Prostate gland (tissue), 2 donors: ENCODE data around the gene ACTG2. TPM values are rescaled to one million over a fixed set of nuclear protein-coding genes. Genes with fewer than 3 reads are reported as not detected.
A peak's percentile ranks its signal among the peaks of the same experiment; 100 is the strongest.

ENCODE experiments used
- DNase-seq: peaks from one replicate; pipeline ENCODE4 v3.0.0-alpha.2; 2019; ENCODE audit warnings: low spot score
- H3K27ac ChIP-seq, 2 donors: fragments of 200-600 bp; sonication (generic); 2 replicates each; pipeline ENCODE4 v1.5.1; 2017 to 2019
- H3K27me3 ChIP-seq: fragments of 200-600 bp; sonication (generic); replicated peaks from 2 replicates; pipeline ENCODE4 v1.5.1; 2019; ENCODE audit not compliant: insufficient read depth
- H3K36me3 ChIP-seq, 2 donors: fragments of 200-600 bp; sonication (generic); 1 replicate in 1 of 2; 2 replicates in 1 of 2; pipeline versions ENCODE4 v1.5.1 to v1.8.1; 2017 to 2019
- H3K4me1 ChIP-seq: fragments of 200-600 bp; sonication (generic); replicated peaks from 2 replicates; pipeline ENCODE4 v1.5.1; 2019
- H3K4me3 ChIP-seq, 2 donors: fragments of 200-600 bp; sonication (generic); 2 replicates each; pipeline ENCODE4 v1.5.1; 2017 to 2019
- H3K9me3 ChIP-seq: fragments of 200-600 bp; sonication (generic); 2 replicates; pipeline ENCODE4 v1.5.1; 2017
- CTCF ChIP-seq, 4 experiments: fragments of 200-600 bp in 2 of 4; fragments of 450-650 bp in 2 of 4; sonication (generic) in 2 of 4; IDR thresholded peaks; 1 replicate in 3 of 4; 2 replicates in 1 of 4; pipeline ENCODE4 v1.5.1; 2016 to 2019; ENCODE audit warnings: antibody characterized with exemption in 4 of 4, mild to moderate bottlenecking in 2 of 4, moderate library complexity in 2 of 4
- POLR2A ChIP-seq: fragments of 450-650 bp; IDR thresholded peaks from one replicate; pipeline ENCODE4 v1.6.1; 2016; ENCODE audit warnings: antibody characterized with exemption, mild to moderate bottlenecking
- POLR2AphosphoS5 ChIP-seq: sonication (generic); formaldehyde crosslinking; IDR thresholded peaks from one replicate; pipeline ENCODE4 v1.6.1; 2017; ENCODE audit warnings: antibody characterized with exemption
- WGBS: methylation state at CpG from one replicate; pipeline ENCODE4 v1.1.5; 2018; 5-methylcytosine and 5-hydroxymethylcytosine counted together
- intact Hi-C: fragments of 100-400 bp; cut with DNase I; formaldehyde crosslinking; loops from one replicate; pipeline ENCODE4 v1.14.2; 2022
- total RNA-seq, 2 donors: library from RNA; depleted of rRNA; stranded (reverse); fragments of >200 nt; gene quantifications; one replicate each; pipeline ENCODE4 v1.1.0, GENCODE V29; 2016

ACTG2 gene
- total RNA-seq, 2 donors from 2014 or later, result 1,031 to 1,176 TPM

GRCh38 chr2:73891276-73891901, 1.4 kb upstream of the ACTG2 start:
- H3K4me1 ChIP-seq, result no peaks in the 10 kb centered on the region
- H3K4me3 ChIP-seq, result no peak overlapping the region
- H3K27me3 ChIP-seq, result no peaks in the 10 kb centered on the region
- no peaks in the 10 kb centered on the region for H3K36me3 ChIP-seq
- peak overlapping the region; percentile 58 to 80 for H3K27ac ChIP-seq
- no peak for DNase-seq
- H3K9me3 ChIP-seq, result no peaks in the 10 kb centered on the region
- intact Hi-C loops, result loop anchor here (5.0 kb wide), 1 partner anchor 54 kb away; no protein-coding TSS in a partner anchor
- 88% methylated on average over 5 of the region's 5 CpGs for WGBS
- no peak for TF ChIP-seq CTCF (IDR thresholded peaks at IDR 0.05)
- no peak for TF ChIP-seq POLR2AphosphoS5
- TF ChIP-seq POLR2A, result no peak

- TF ChIP-seq CTCF (IDR thresholded peaks at IDR 0.05) (no peak), POLR2A (no peak), POLR2AphosphoS5 (no peak)
- H3K27me3 ChIP-seq, result no peaks in the 10 kb centered on the region
- no peaks in the 10 kb centered on the region for H3K4me1 ChIP-seq
- H3K27ac ChIP-seq, result peak overlapping the region; percentile 67 to 80
- H3K9me3 ChIP-seq, result no peaks in the 10 kb centered on the region
- no peak for DNase-seq
- peak overlapping the region; percentile 15 to 29 for H3K4me3 ChIP-seq
- no peaks in the 10 kb centered on the region for H3K36me3 ChIP-seq
- intact Hi-C loops, result loop anchor here (5.0 kb wide), 1 partner anchor 57 kb away; no protein-coding TSS in a partner anchor
- 79% methylated on average over 9 of the region's 9 CpGs for whole genome bisulfite sequencing
Measured at GRCh38 chr2:73893764-73894474, 1.1 kb downstream of the ACTG2 start.

GRCh38 chr2:73894475-73894850, 1.7 kb downstream of the ACTG2 start:
- no peak for DNase-seq
- no peaks in the 10 kb centered on the region for H3K36me3 ChIP-seq
- H3K27me3 ChIP-seq, result no peaks in the 10 kb centered on the region
- no peaks in the 10 kb centered on the region for H3K9me3 ChIP-seq
- WGBS, result 74% methylated on average over 2 of the region's 2 CpGs
- peak overlapping the region; percentile 15 to 29 for H3K4me3 ChIP-seq
- no peaks in the 10 kb centered on the region for H3K4me1 ChIP-seq
- TF ChIP-seq CTCF (IDR thresholded peaks at IDR 0.05), result no peak
- TF ChIP-seq POLR2A, result no peak
- no peak for TF ChIP-seq POLR2AphosphoS5
- peak overlapping the region; percentile 67 to 80 for H3K27ac ChIP-seq
- intact Hi-C loops, result loop anchor here (5.0 kb wide), 1 partner anchor 57 kb away; no protein-coding TSS in a partner anchor

GRCh38 chr2:73894877-73895276, 2.1 kb downstream of the ACTG2 start:
- intact Hi-C loops, result loop anchor here (5.0 kb wide), 1 partner anchor 58 kb away; no protein-coding TSS in a partner anchor
- TF ChIP-seq CTCF (IDR thresholded peaks at IDR 0.05) (no peak), POLR2A (no peak), POLR2AphosphoS5 (no peak)
- Histone ChIP-seq H3K4me1 (no peaks in the 10 kb centered on the region), H3K27me3 (no peaks in the 10 kb centered on the region), H3K36me3 (no peaks in the 10 kb centered on the region), H3K4me3 (peak overlapping the region; percentile 15 to 29), H3K27ac (peak overlapping the region; percentile 67 to 80), H3K9me3 (no peaks in the 10 kb centered on the region)
- DNase-seq, result no peak
- WGBS, result 67% methylated on average over 6 of the region's 6 CpGs
